ENCODE measurements around the gene ITGA2B. TPM values are rescaled to one million over a fixed set of nuclear protein-coding genes. Genes with fewer than 3 reads are reported as not detected.
A peak's percentile ranks its signal among the peaks of the same experiment; 100 is the strongest.

The ITGA2B gene
- total RNA-seq, 4 donors from 2014 or later, result 1.5 to 3.0 (median 2.8) TPM

GRCh38 chr17:44355642-44356099 is 33.8 kb downstream of the ITGA2B start:
- Histone ChIP-seq H3K27ac (no peak overlapping the region), H3K4me3 (no peak overlapping the region), H3K36me3 (peaks cover 0 to 30% (median 4%) of the 10 kb centered on the region in 3 donors), H3K27me3 (no peaks in the 10 kb centered on the region), H3K4me1 (peaks cover 0 to 4% (median 0%) of the 10 kb centered on the region in 4 donors), H3K9me3 (no peaks in the 10 kb centered on the region)
- TF ChIP-seq EP300 (IDR thresholded peaks at IDR 0.05) (no peak), POLR2A (IDR thresholded peaks at IDR 0.05) (no peak), CTCF (IDR thresholded peaks at IDR 0.05) (no peak)
- 81 to 83% methylated on average over 17 of the region's 17 CpGs for WGBS, 2 donors
- DNase-seq (ENCODE audit: low spot score in 2 of 2), result no peak

- WGBS, 2 donors, result 70 to 72% methylated on average over 39 to 51 of the region's 77 CpGs
These were observed 34.6 kb downstream of the ITGA2B start for GRCh38 chr17:44354582-44355561.

GRCh38 chr17:44353672-44354331 is 35.6 kb downstream of the ITGA2B start:
- DNase-seq (ENCODE audit: low spot score in 2 of 2), result no peak
- Histone ChIP-seq H3K36me3 (peaks cover 0 to 48% (median 4%) of the 10 kb centered on the region in 3 donors), H3K27ac (peak overlapping the region in 2 of 4 donors; percentile 45 to 72), H3K4me1 (no peaks in the 10 kb centered on the region), H3K9me3 (no peaks in the 10 kb centered on the region), H3K4me3 (peak overlapping the region in 2 of 4 donors; percentile 40 to 51), H3K27me3 (no peaks in the 10 kb centered on the region)
- TF ChIP-seq CTCF (IDR thresholded peaks at IDR 0.05), result no peak
- no peak for TF ChIP-seq POLR2A (IDR thresholded peaks at IDR 0.05)
- TF ChIP-seq EP300 (IDR thresholded peaks at IDR 0.05), result no peak
- 63 to 75% methylated on average over 4 to 53 of the region's 98 CpGs for WGBS, 2 donors

More at GRCh38 chr17:44354582-44355561, 34.6 kb downstream of the ITGA2B start:
- no peak for DNase-seq (ENCODE audit: low spot score in 2 of 2)
- Histone ChIP-seq H3K27ac (no peak overlapping the region), H3K4me1 (no peaks in the 10 kb centered on the region), H3K9me3 (no peaks in the 10 kb centered on the region), H3K27me3 (no peaks in the 10 kb centered on the region), H3K36me3 (peaks cover 0 to 38% (median 4%) of the 10 kb centered on the region in 3 donors), H3K4me3 (peak overlapping the region in 1 of 4 donors; percentile 51)
- TF ChIP-seq CTCF (IDR thresholded peaks at IDR 0.05), result peak in 3 of 5 experiments; percentile 16 to 44 (median 17)
- no peak for TF ChIP-seq POLR2A (IDR thresholded peaks at IDR 0.05)

GRCh38 chr17:44352828-44353671 is 36.4 kb downstream of the ITGA2B start:
- Histone ChIP-seq H3K27me3 (no peaks in the 10 kb centered on the region), H3K4me3 (peak overlapping the region in 2 of 4 donors; percentile 40 to 51), H3K27ac (peak overlapping the region in 3 of 4 donors; percentile 33 to 72 (median 45)), H3K36me3 (peaks cover 0 to 53% (median 4%) of the 10 kb centered on the region in 3 donors), H3K9me3 (no peaks in the 10 kb centered on the region), H3K4me1 (no peaks in the 10 kb centered on the region)
- TF ChIP-seq EP300 (IDR thresholded peaks at IDR 0.05), result no peak
- TF ChIP-seq POLR2A (IDR thresholded peaks at IDR 0.05), result no peak
- TF ChIP-seq CTCF (IDR thresholded peaks at IDR 0.05), result no peak
- DNase-seq (ENCODE audit: low spot score in 2 of 2), result no peak
- 50 to 62% methylated on average over 11 to 16 of the region's 22 CpGs for WGBS, 2 donors

Data from tibial nerve (tissue), 4 donors.